Transverse colon (tissue), 4 donors: ENCODE results near the gene POLR3F. TPM values are rescaled to one million over a fixed set of nuclear protein-coding genes. Genes with fewer than 3 reads are reported as not detected.

Experiments
- DNase-seq: peaks from one replicate; pipeline ENCODE4 v3.0.0-alpha.2; 2019
- H3K27ac ChIP-seq, 4 donors: fragments of 200-600 bp; sonication (generic); 2 replicates each; pipeline ENCODE4 v1.5.1; 2016 to 2018; ENCODE audit warnings: inconsistent platforms in 4 of 4
- H3K27me3 ChIP-seq: fragments of 200-600 bp; sonication (generic); 2 replicates; pipeline ENCODE4 v1.5.1; 2017; ENCODE audit warnings: inconsistent platforms
- H3K36me3 ChIP-seq, 4 donors: fragments of 200-600 bp; sonication (generic); 2 replicates each; pipeline ENCODE4 v1.5.1; 2017 to 2019; ENCODE audit warnings: inconsistent platforms in 4 of 4
- H3K4me1 ChIP-seq, 4 donors: fragments of 200-600 bp; sonication (generic); 2 replicates each; pipeline ENCODE4 v1.5.1; 2017 to 2020; ENCODE audit warnings: inconsistent platforms in 4 of 4
- H3K4me3 ChIP-seq, 4 donors: fragments of 200-600 bp; sonication (generic); 1 replicate in 1 of 4; 2 replicates in 3 of 4; pipeline versions ENCODE4 v1.5.1 to v1.6.1; 2017 to 2019; ENCODE audit warnings: inconsistent platforms in 4 of 4
- H3K9me3 ChIP-seq, 2 donors: fragments of 200-600 bp; sonication (generic); 2 replicates each; pipeline ENCODE4 v1.5.1; 2017 to 2019; ENCODE audit warnings: inconsistent platforms in 2 of 2
- CTCF ChIP-seq, 5 experiments: fragments of 200-600 bp in 3 of 5; fragments of 450-650 bp in 2 of 5; sonication (generic) in 3 of 5; IDR thresholded peaks; 1 replicate in 2 of 5; 2 replicates in 3 of 5; pipeline ENCODE4 v1.5.1; 2016 to 2017; ENCODE audit warnings: antibody characterized with exemption in 5 of 5, inconsistent platforms in 3 of 5, mild to moderate bottlenecking in 2 of 5, moderate library complexity in 1 of 5
- EP300 ChIP-seq: sonication (generic); formaldehyde crosslinking; IDR thresholded peaks from one replicate; pipeline ENCODE4 v1.6.1; 2017; ENCODE audit warnings: antibody characterized with exemption, low read depth
- POLR2A ChIP-seq: fragments of 450-650 bp; IDR thresholded peaks from one replicate; pipeline ENCODE4 v1.6.1; 2016; ENCODE audit warnings: antibody characterized with exemption, mild to moderate bottlenecking, moderate library complexity
- POLR2AphosphoS5 ChIP-seq, 3 donors: sonication (generic); formaldehyde crosslinking; IDR thresholded peaks; one replicate each; pipeline ENCODE4 v1.6.1; 2016; ENCODE audit warnings: antibody characterized with exemption in 3 of 3
- WGBS, 2 donors: methylation state at CpG; one replicate each; pipeline ENCODE4 v1.1.5; 2018; ENCODE audit warnings: low coverage in 1 of 2; 5-methylcytosine and 5-hydroxymethylcytosine counted together
- in situ Hi-C, 4 donors: fragments of 200-750 bp; cut with MboI; loops; one replicate each; pipeline versions ENCODE4 v1.15.0 to v1.15.1; 2017; ENCODE audit warnings: low sequenced_read_pairs in 3 of 4, low pct_ligation_motif_present in 1 of 4, low pct_unique_long_range_greater_than_20kb in 1 of 4
- intact Hi-C: fragments of 100-400 bp; cut with DNase I; formaldehyde crosslinking; loops from one replicate; pipeline ENCODE4 v1.15.1; 2023; ENCODE audit warnings: low total_unique reads
- total RNA-seq, 4 donors: library from RNA; depleted of rRNA; stranded (reverse); fragments of >200 nt; gene quantifications; one replicate each; pipeline ENCODE4 v1.1.0, GENCODE V29; 2016

POLR3F gene
- total RNA-seq, 4 donors from 2014 or later: 1.9 to 37.2 (median 6.3) TPM

GRCh38 chr20:18527339-18527738 lies 60.1 kb downstream of the POLR3F start:
- in situ Hi-C loops (no loop called here), intact Hi-C loops (no loop called here)
- Histone ChIP-seq H3K4me1 (no peaks in the 10 kb centered on the region), H3K4me3 (no peak overlapping the region), H3K27me3 (no peaks in the 10 kb centered on the region), H3K9me3 (no peaks in the 10 kb centered on the region), H3K27ac (no peak overlapping the region), H3K36me3 (peaks cover 0 to 72% (median 30%) of the 10 kb centered on the region in 4 donors)
- TF ChIP-seq POLR2AphosphoS5 (IDR thresholded peaks at IDR 0.05) (no peak), EP300 (no peak), CTCF (IDR thresholded peaks at IDR 0.05) (no peak), POLR2A (no peak)
- 91 to 93% methylated on average over 2 of the region's 2 CpGs for WGBS, 2 donors
- DNase-seq: no peak

GRCh38 chr20:18527836-18528235 lies 60.6 kb downstream of the POLR3F start:
- H3K27me3 ChIP-seq: no peaks in the 10 kb centered on the region
- TF ChIP-seq POLR2A (no peak), EP300 (no peak), CTCF (IDR thresholded peaks at IDR 0.05) (no peak), POLR2AphosphoS5 (IDR thresholded peaks at IDR 0.05) (no peak)
- H3K27ac ChIP-seq: no peak overlapping the region
- peaks cover 0 to 77% (median 32%) of the 10 kb centered on the region in 4 donors for H3K36me3 ChIP-seq
- intact Hi-C loops: no loop called here
- H3K4me1 ChIP-seq: no peaks in the 10 kb centered on the region
- no peak overlapping the region for H3K4me3 ChIP-seq
- DNase-seq: no peak
- H3K9me3 ChIP-seq: no peaks in the 10 kb centered on the region
- WGBS, 2 donors: 100% methylated on average over 2 of the region's 2 CpGs; no CpG with 5 or more reads in 1 of the 2 donors
- in situ Hi-C loops: no loop called here

- Histone ChIP-seq H3K4me3 (no peak overlapping the region), H3K9me3 (no peaks in the 10 kb centered on the region), H3K4me1 (no peaks in the 10 kb centered on the region), H3K27me3 (no peaks in the 10 kb centered on the region), H3K36me3 (peaks cover 0 to 84% (median 37%) of the 10 kb centered on the region in 4 donors), H3K27ac (no peak overlapping the region)
- intact Hi-C loops (no loop called here), in situ Hi-C loops (no loop called here)
- DNase-seq: no peak
- no peak for TF ChIP-seq POLR2AphosphoS5 (IDR thresholded peaks at IDR 0.05)
- TF ChIP-seq POLR2A: no peak
- no peak for TF ChIP-seq CTCF (IDR thresholded peaks at IDR 0.05)
- no peak for TF ChIP-seq EP300
Measured at GRCh38 chr20:18529041-18529440, 61.9 kb downstream of the POLR3F start.

GRCh38 chr20:18532626-18533025 lies 65.4 kb downstream of the POLR3F start:
- 97% methylated on average over 6 of the region's 6 CpGs; no CpG with 5 or more reads in 1 of the 2 donors for WGBS, 2 donors
- Histone ChIP-seq H3K9me3 (no peaks in the 10 kb centered on the region), H3K27me3 (no peaks in the 10 kb centered on the region), H3K27ac (no peak overlapping the region), H3K4me1 (no peaks in the 10 kb centered on the region), H3K36me3 (peaks cover 0 to 58% (median 29%) of the 10 kb centered on the region in 4 donors), H3K4me3 (no peak overlapping the region)
- DNase-seq: no peak
- intact Hi-C loops (no loop called here), in situ Hi-C loops (no loop called here)
- TF ChIP-seq CTCF (IDR thresholded peaks at IDR 0.05) (no peak), POLR2AphosphoS5 (IDR thresholded peaks at IDR 0.05) (no peak), POLR2A (no peak), EP300 (no peak)
